SHP77 treated with DMSO at 0.1 percent for 48 hours (cell line): ENCODE data around the gene PBX4.

Experiments used
- DNase-seq: peaks from one replicate; lab custom pipeline; 2025; lab: John Stamatoyannopoulos, UW

The PBX4 gene

GRCh38 chr19:19540064-19540714, 78.3 kb downstream of the PBX4 start:
- no peak for DNase-seq

- DNase-seq: no peak
These were observed 78.8 kb downstream of the PBX4 start for GRCh38 chr19:19539698-19540063.

- DNase-seq: no peak
These were observed 79.7 kb downstream of the PBX4 start for GRCh38 chr19:19538785-19539166.

GRCh38 chr19:19538061-19538784, 80.3 kb downstream of the PBX4 start, which contains the start of gene CILP2:
Gene CILP2 (plus strand): TSS chr19:19538265. CDS start chr19:19538350, 85 bp downstream.
- no peak for DNase-seq

- no peak for DNase-seq
These were observed 81.1 kb downstream of the PBX4 start for GRCh38 chr19:19537075-19538048.

- no peak for DNase-seq
These were observed 82.9 kb downstream of the PBX4 start for GRCh38 chr19:19535311-19536191.

- DNase-seq: no peak
These were observed 83.8 kb downstream of the PBX4 start for GRCh38 chr19:19534556-19535265.

GRCh38 chr19:19533841-19534240, 84.6 kb downstream of the PBX4 start:
- DNase-seq: no peak

- DNase-seq: no peak
These were observed 85.4 kb downstream of the PBX4 start for GRCh38 chr19:19532806-19533701.

- no peak for DNase-seq
These were observed 86.3 kb downstream of the PBX4 start for GRCh38 chr19:19531951-19532805.

GRCh38 chr19:19530889-19531288, 87.6 kb downstream of the PBX4 start:
- no peak for DNase-seq

- DNase-seq: no peak
These were observed 88.1 kb downstream of the PBX4 start for GRCh38 chr19:19530423-19530804.

- DNase-seq: no peak
These were observed 88.6 kb downstream of the PBX4 start for GRCh38 chr19:19529783-19530422.

GRCh38 chr19:19528721-19529490, 89.6 kb downstream of the PBX4 start, which contains the start of gene YJEFN3:
Gene YJEFN3 (plus strand): TSS chr19:19528911. CDS start chr19:19528933, 22 bp downstream.
- DNase-seq: no peak

GRCh38 chr19:19527674-19528625, 90.5 kb downstream of the PBX4 start:
- DNase-seq: no peak

- no peak for DNase-seq
These were observed 91.2 kb downstream of the PBX4 start for GRCh38 chr19:19527371-19527656.
